HG03108 (cell line): ENCODE measurements around the gene IGIP.

ENCODE experiments used
- ATAC-seq: cut with Tn5 transposase; IDR thresholded peaks from one replicate; pipeline ENCODE4 v1.9.1; 2021; ENCODE audit warnings: moderate library complexity; ENCODE audit not compliant: unreplicated experiment

IGIP gene

GRCh38 chr5:140162781-140163180 is 37.0 kb downstream of the IGIP start:
- ATAC-seq = no peak

- no peak for ATAC-seq
These were observed 39.6 kb downstream of the IGIP start for GRCh38 chr5:140165101-140165922.

GRCh38 chr5:140165923-140166270 is 40.2 kb downstream of the IGIP start:
- no peak for ATAC-seq

GRCh38 chr5:140166911-140167310 is 41.2 kb downstream of the IGIP start:
- no peak for ATAC-seq

- no peak for ATAC-seq
These were observed 42.6 kb downstream of the IGIP start for GRCh38 chr5:140168371-140168770.

- ATAC-seq = no peak
These were observed 43.7 kb downstream of the IGIP start for GRCh38 chr5:140169410-140169809.

GRCh38 chr5:140172483-140172882 is 46.7 kb downstream of the IGIP start:
- no peak for ATAC-seq

GRCh38 chr5:140174014-140174413 is 48.3 kb downstream of the IGIP start:
- no peak for ATAC-seq

- peak; percentile 94 for ATAC-seq
These were observed 49.0 kb downstream of the IGIP start, which contains the start of gene CYSTM1 for GRCh38 chr5:140174465-140175366. Gene CYSTM1 (plus strand): TSS chr5:140175188. CDS start chr5:140194466, 19,278 bp downstream.

- ATAC-seq = peak; percentile 28
These were observed 49.8 kb downstream of the IGIP start for GRCh38 chr5:140175367-140176030.

GRCh38 chr5:140176031-140176387 is 50.3 kb downstream of the IGIP start:
- no peak for ATAC-seq

- no peak for ATAC-seq
These were observed 52.3 kb downstream of the IGIP start for GRCh38 chr5:140178086-140178410.

GRCh38 chr5:140178482-140179116 is 52.9 kb downstream of the IGIP start:
- no peak for ATAC-seq
